G401 (cell line): ENCODE results near the gene PFKFB3. TPM values are rescaled to one million over a fixed set of nuclear protein-coding genes. Genes with fewer than 3 reads are reported as not detected.
"Not testable (repeated sequence)": the region's sequence is repeated elsewhere in the genome, so short reads cannot be mapped to it uniquely, and the experiment has no call there.

Source experiments
- DNase-seq: peaks from one replicate; pipeline ENCODE4 v3.0.0-alpha.2; 2015; ENCODE audit warnings: low spot score
- in situ Hi-C: cut with HindIII; loops from 2 replicates; pipeline ENCODE4 v1.10.0; 2016; ENCODE audit warnings: low sequenced_read_pairs, mixed read lengths
- total RNA-seq: library from RNA; depleted of rRNA; stranded (reverse); fragments of >200 nt; shearing (Covaris generic); gene quantifications from 2 replicates; pipeline ENCODE4 v1.2.3, GENCODE V29; 2014

The PFKFB3 gene
- total RNA-seq, 1 experiment from 2014 or later = 11.0 TPM

DNA sequence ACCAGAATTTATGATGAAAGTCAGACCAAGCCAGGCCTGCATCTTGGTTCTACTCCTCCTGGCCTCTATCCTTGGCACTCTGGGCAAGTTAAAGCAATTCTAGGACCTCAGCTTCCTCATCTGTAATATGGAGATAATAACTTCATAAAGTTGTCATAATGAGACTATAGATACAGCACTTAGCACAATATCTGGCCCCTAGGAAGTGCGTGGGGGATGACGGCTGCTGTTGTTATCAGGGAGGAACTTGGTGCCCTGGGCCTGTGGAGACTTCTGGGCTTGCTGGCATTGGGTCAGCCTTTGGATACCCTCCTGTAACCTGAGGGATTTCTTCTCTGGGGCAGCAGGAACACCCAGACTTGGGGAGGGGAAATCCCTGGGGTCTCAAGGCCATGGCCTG lies 27.6 kb downstream of the PFKFB3 start:
- no peak for DNase-seq
- in situ Hi-C loops = no loop called here

DNA sequence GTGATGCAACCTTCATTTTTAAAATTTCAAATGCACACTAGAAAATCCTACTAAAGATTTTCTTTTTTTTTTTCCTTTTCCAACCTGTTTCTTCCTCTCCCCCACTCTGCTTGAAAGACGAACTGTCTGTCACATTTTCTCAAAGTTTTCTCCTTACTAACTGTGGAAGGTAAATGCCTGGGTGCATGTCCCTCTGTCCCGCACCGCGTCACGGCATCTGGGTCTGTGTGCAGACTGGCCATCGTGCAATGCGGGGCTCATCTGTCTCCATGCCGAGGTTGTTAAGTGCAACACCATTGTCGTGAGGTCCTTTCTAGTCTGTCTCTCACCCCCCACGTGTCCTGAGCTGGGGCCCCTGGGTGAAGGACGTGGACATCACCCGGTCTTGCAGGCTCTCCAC lies 28.4 kb downstream of the PFKFB3 start:
- no peak for DNase-seq
- in situ Hi-C loops = no loop called here

- no peak for DNase-seq
- in situ Hi-C loops = no loop called here
Measured at GRCh38 chr10:6231730-6232129, 29.0 kb downstream of the PFKFB3 start.

GRCh38 chr10:6232225-6232807 lies 29.6 kb downstream of the PFKFB3 start:
- DNase-seq = peak; percentile 27
- in situ Hi-C loops = no loop called here

DNA sequence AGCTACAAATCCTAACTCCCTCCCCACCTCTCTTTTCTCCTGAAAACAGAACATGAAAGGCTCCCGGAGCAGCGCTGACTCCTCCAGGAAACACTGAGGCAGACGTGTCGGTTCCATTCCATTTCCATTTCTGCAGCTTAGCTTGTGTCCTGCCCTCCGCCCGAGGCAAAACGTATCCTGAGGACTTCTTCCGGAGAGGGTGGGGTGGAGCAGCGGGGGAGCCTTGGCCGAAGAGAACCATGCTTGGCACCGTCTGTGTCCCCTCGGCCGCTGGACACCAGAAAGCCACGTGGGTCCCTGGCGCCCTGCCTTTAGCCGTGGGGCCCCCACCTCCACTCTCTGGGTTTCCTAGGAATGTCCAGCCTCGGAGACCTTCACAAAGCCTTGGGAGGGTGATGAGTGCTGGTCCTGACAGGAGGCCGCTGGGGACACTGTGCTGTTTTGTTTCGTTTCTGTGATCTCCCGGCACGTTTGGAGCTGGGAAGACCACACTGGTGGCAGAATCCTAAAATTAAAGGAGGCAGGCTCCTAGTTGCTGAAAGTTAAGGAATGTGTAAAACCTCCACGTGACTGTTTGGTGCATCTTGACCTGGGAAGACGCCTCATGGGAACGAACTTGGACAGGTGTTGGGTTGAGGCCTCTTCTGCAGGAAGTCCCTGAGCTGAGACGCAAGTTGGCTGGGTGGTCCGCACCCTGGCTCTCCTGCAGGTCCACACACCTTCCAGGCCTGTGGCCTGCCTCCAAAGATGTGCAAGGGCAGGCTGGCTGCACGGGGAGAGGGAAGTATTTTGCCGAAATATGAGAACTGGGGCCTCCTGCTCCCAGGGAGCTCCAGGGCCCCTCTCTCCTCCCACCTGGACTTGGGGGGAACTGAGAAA lies 30.4 kb downstream of the PFKFB3 start:
- in situ Hi-C loops = no loop called here

DNA sequence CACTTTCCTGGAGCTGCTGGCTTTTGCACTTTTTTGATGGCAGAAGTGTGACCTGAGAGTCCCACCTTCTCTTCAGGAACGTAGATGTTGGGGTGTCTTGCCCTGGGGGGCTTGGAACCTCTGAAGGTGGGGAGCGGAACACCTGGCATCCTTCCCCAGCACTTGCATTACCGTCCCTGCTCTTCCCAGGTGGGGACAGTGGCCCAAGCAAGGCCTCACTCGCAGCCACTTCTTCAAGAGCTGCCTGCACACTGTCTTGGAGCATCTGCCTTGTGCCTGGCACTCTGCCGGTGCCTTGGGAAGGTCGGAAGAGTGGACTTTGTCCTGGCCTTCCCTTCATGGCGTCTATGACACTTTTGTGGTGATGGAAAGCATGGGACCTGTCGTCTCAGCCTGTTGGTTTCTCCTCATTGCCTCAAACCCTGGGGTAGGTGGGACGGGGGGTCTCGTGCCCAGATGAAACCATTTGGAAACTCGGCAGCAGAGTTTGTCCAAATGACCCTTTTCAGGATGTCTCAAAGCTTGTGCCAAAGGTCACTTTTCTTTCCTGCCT lies 31.1 kb downstream of the PFKFB3 start:
- in situ Hi-C loops = no loop called here
- DNase-seq = no peak

More for the DNA sequence above, 30.4 kb downstream of the PFKFB3 start:
- peak; percentile 46 for DNase-seq

DNA sequence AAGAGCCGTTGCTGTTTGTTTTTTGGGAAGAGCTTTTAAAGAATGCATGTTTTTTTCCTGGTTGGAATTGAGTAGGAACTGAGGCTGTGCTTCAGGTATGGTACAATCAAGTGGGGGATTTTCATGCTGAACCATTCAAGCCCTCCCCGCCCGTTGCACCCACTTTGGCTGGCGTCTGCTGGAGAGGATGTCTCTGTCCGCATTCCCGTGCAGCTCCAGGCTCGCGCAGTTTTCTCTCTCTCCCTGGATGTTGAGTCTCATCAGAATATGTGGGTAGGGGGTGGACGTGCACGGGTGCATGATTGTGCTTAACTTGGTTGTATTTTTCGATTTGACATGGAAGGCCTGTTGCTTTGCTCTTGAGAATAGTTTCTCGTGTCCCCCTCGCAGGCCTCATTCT lies 31.6 kb downstream of the PFKFB3 start:
- in situ Hi-C loops = no loop called here
- no peak for DNase-seq

DNA sequence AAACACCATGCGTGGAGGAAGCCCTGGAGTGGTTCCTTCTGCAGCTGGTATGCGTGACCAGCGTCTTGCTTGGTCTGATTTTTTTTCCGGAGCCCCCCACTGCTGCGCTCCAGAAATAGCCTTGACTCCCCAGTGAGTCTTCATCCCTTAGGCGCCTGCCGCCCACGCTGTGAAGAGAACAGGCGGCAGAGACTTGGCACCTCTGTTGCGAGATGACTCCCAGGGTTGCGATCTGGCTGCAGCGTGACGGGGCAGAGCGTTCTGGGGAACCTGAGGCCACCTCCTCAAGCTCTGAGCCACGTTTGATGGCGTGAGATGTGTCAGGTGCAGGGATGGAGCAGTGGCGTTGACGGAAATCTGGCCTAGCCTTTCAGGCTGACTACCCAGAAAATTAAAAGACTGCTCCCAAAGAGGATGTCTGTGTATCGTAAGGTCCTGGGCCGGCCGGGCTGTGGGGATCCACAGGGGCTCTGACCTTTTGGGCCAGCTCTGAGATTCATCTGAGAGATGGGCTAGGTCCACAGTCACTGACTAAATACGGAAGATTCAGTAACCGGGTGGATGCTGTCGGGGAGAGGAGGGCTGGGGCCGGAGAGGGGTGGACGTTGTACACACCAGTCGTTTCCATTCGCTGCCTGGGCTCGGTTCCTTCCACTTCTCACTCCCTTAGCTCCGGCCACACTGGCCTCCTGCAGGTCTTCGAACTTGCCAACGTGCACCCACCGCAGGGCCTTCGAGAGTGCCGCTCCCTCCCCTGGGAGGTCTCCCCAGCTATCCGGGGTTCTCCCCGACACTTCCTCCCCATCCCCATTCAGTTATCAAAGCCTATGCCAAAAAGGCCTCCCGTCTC lies 33.8 kb downstream of the PFKFB3 start:
- in situ Hi-C loops = no loop called here
- no peak for DNase-seq

GRCh38 chr10:6237199-6237530 lies 34.4 kb downstream of the PFKFB3 start:
- in situ Hi-C loops = no loop called here
- no peak for DNase-seq

- DNase-seq, in situ Hi-C loops: not testable (repeated sequence)
Measured at GRCh38 chr10:6238587-6239212, 36.0 kb downstream of the PFKFB3 start.

DNA sequence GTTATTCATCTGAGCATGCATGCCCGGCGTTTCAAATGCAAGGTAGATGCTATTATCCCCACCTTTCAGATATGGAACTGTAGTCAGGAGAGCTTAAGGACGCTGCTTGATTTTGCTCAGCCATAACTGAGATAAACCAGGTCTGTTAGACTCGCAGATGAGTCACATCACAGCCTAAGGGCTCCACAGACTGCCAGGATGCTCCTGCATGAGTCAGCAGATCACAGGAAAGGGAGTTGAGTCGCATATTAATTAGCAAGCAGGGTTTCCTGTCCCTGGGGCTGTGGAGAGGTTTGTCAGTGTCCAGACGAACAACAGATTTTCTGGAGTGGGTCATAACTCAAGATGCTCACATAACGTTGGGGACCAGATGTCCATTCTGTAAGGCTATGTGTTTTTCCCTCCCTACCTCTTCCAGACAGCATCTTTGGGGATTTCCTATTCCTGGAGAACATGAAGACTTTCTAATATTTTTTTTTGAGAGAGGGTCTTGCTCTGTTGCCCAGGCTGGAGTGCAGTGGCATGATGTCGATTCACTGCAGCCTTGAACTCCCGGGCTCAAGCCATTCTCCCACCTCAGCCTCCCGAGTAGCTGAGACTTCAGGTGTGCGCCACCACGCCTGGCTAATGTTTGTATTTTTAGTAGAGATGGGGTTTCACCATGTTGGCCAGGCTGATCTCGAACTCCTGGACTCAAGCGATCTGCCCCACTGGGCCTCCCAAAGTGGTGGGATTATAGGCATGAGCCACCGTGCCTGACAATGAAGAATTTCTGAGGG lies 36.7 kb downstream of the PFKFB3 start:
- in situ Hi-C loops = no loop called here
- DNase-seq = peak; percentile 14

GRCh38 chr10:6240254-6240653 lies 37.5 kb downstream of the PFKFB3 start:
- in situ Hi-C loops = no loop called here
- DNase-seq = no peak

GRCh38 chr10:6242089-6242488 lies 39.4 kb downstream of the PFKFB3 start:
- DNase-seq = no peak
- in situ Hi-C loops = no loop called here

DNA sequence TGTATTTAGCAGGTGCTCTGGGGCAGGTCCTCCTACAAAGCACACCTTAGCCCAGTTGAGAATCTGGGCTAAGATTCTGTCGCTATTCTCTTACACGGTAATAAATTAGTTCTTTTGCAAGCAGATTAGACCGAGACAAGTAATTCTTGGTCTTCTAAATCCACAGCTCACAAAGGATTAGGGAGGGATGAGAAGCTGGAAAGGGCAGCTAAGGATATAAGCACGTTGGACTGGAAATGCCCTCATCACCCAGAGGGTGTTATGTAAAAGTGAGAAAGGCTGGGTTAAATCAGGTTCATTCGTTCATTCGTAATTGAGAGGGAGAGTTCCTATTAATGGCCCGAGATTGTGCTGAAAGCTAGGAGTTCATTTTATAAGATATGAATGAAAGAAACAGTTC lies 41.8 kb downstream of the PFKFB3 start:
- in situ Hi-C loops = no loop called here

DNA sequence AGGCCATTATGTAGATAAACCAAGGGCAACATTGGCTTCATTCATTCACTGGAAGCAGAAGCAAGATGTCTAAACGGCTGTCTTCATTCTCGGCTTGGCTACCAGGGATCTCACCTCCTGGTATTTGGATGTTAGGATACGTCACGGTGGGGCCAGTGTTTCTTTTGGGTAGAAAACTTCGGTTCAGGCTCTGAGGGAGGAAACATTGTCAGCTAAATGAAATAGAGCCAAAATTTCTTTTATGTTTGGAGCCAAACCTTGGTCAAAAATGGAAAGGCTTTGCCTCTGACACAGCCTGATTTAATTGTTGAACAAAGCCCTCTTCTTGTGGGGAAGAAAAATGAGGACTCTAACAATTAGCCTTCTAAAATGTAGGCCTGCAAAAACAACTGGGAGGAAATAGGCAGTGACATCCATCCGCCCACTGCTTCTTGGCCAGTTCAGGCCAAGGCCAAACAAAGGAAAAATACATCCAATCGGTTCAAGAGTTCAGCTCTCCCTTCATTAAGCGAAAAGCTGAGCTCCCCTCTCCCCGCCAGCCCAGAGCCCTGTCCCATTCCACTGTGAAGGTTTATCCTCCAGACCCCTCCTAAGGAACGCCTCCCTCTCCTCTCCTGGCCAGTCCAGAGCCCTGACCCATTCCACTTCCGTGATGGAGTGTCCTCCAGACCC lies 44.4 kb downstream of the PFKFB3 start:
- DNase-seq = peak; percentile 22
- in situ Hi-C loops = no loop called here

More for the DNA sequence above, 41.8 kb downstream of the PFKFB3 start:
- no peak for DNase-seq

DNA sequence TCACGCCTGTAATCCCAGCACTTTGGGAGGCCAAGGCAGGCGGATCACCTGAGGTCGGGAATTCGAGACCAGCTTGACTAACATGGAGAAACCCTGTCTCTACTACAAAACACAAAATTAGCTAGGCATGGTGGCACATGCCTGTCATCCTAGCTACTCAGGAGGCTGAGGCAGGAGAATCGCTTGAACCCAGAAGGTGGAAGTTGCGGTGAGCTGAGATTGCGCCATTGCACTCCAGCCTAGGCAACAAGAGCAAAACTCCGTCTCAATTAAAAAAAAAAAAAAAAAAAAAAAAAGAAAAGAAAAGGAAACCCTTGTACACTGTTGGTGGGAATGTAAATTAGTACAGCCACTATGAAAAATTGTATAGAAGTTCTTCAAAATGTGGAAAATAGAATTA lies 46.2 kb downstream of the PFKFB3 start:
- DNase-seq, in situ Hi-C loops: not testable (repeated sequence)

GRCh38 chr10:6249698-6250097 lies 47.0 kb downstream of the PFKFB3 start:
- in situ Hi-C loops = no loop called here
- no peak for DNase-seq

GRCh38 chr10:6250745-6251144 lies 48.0 kb downstream of the PFKFB3 start:
- in situ Hi-C loops = no loop called here
- no peak for DNase-seq
